Testis (tissue), 2 donors: Measurements from ENCODE around the gene CDKN3.

ENCODE experiments used
- POLR2A ChIP-seq: fragments of 450-650 bp; IDR thresholded peaks from one replicate; pipeline ENCODE4 v1.6.1; 2017; ENCODE audit warnings: antibody characterized with exemption, mild to moderate bottlenecking, moderate library complexity
- TF ChIP-seq, protein P1 (sequence below), 3 experiments: fragments of 450-650 bp in 2 of 3; fragments of 200-600 bp in 1 of 3; sonication (generic) in 1 of 3; IDR thresholded peaks; one replicate each; pipeline ENCODE4 v1.5.1; 2016 to 2019; ENCODE audit warnings: antibody characterized with exemption in 3 of 3, mild to moderate bottlenecking in 2 of 3, moderate library complexity in 1 of 3

DNA sequence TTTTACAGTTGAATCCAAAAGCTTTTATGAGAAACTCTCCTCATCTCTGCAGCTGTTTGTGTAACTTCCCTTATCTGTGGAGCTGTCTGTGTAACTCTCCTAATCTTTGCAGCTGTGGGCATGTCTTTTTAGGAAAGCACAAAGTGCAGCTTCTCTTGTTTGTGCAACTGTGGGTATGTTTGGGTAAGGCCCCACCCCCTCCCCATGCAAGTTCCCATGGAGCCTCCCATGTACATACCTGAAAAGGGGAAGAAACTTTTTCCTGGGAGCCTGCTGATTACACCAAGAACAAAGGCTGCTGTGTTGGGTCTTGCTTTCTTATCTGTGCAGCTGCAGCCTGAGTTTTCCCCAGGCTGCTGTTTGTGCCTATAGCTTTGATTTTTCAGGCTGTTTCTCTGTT is 42.7 kb upstream of the CDKN3 start:
- TF ChIP-seq, protein P1, sequence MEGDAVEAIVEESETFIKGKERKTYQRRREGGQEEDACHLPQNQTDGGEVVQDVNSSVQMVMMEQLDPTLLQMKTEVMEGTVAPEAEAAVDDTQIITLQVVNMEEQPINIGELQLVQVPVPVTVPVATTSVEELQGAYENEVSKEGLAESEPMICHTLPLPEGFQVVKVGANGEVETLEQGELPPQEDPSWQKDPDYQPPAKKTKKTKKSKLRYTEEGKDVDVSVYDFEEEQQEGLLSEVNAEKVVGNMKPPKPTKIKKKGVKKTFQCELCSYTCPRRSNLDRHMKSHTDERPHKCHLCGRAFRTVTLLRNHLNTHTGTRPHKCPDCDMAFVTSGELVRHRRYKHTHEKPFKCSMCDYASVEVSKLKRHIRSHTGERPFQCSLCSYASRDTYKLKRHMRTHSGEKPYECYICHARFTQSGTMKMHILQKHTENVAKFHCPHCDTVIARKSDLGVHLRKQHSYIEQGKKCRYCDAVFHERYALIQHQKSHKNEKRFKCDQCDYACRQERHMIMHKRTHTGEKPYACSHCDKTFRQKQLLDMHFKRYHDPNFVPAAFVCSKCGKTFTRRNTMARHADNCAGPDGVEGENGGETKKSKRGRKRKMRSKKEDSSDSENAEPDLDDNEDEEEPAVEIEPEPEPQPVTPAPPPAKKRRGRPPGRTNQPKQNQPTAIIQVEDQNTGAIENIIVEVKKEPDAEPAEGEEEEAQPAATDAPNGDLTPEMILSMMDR (IDR thresholded peaks at IDR 0.05), result no peak
- TF ChIP-seq POLR2A, result no peak
